Chondrocyte (in vitro differentiated cells): ENCODE measurements around the gene TAS2R41. TPM values are rescaled to one million over a fixed set of nuclear protein-coding genes. Genes with fewer than 3 reads are reported as not detected.

Experiments used
- DNase-seq: peaks from one replicate; pipeline ENCODE4 v3.0.0; 2021; ENCODE audit warnings: mixed read lengths, low spot score
- H3K27ac Mint-ChIP-seq: one replicate; pipeline ENCODE4 v1.8.0; 2021; ENCODE audit warnings: mild to moderate bottlenecking, moderate library complexity, mixed read lengths; ENCODE audit not compliant: unreplicated experiment
- H3K27me3 Mint-ChIP-seq: 2 replicates; pipeline ENCODE4 v1.8.0; 2021; ENCODE audit warnings: low read depth, mixed read lengths
- H3K36me3 Mint-ChIP-seq: 2 replicates; pipeline ENCODE4 v1.8.0; 2021; ENCODE audit warnings: low read depth, mixed read lengths
- H3K4me1 Mint-ChIP-seq: 2 replicates; pipeline ENCODE4 v1.8.0; 2021; ENCODE audit warnings: low read depth, mild to moderate bottlenecking, mixed read lengths
- H3K4me3 Mint-ChIP-seq: one replicate; pipeline ENCODE4 v1.8.0; 2021; ENCODE audit warnings: mild to moderate bottlenecking, moderate library complexity, mixed read lengths; ENCODE audit not compliant: unreplicated experiment
- H3K9me3 Mint-ChIP-seq: 2 replicates; pipeline ENCODE4 v1.8.0; 2021; ENCODE audit warnings: low read depth, mixed read lengths
- total RNA-seq: library from RNA; stranded (reverse); gene quantifications from 3 replicates; pipeline ENCODE4 v1.2.1, GENCODE V29; 2021
- TF ChIP-seq, protein P1 (sequence below): fragments of 200-600 bp; sonication (generic); IDR thresholded peaks from 2 replicates; pipeline ENCODE4 v1.5.0; 2021; ENCODE audit warnings: antibody characterized with exemption, mild to moderate bottlenecking, moderate library complexity

The TAS2R41 gene
- total RNA-seq, 1 donor from 2014 or later, result not detected

DNA sequence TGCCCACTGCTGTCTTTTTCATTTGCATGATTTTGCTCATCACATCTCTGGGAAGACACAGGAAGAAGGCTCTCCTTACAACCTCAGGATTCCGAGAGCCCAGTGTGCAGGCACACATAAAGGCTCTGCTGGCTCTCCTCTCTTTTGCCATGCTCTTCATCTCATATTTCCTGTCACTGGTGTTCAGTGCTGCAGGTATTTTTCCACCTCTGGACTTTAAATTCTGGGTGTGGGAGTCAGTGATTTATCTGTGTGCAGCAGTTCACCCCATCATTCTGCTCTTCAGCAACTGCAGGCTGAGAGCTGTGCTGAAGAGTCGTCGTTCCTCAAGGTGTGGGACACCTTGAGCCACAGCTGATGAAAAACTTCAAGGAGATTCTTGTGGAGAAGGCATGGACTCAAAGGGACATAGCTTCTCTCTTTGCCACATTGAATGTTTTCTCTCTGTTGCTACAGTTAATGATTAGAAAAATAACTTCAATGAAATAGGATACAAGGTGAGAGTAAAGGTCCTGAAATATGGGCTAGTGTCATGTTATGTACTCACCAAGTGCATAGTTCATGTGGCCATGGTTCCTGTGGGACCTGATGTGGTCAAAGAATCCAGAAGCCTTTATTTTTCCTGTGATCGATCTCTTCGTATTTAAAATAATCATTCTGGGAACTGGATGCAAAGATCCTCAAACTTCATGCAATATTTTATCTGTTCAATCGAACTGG, 33.5 kb upstream of the TAS2R41 start:
- Mint-ChIP-seq H3K36me3 (no peaks in the 10 kb centered on the region), H3K4me3 (no peak overlapping the region), H3K27me3 (peaks cover 19% of the 10 kb centered on the region), H3K27ac (no peak overlapping the region), H3K4me1 (no peaks in the 10 kb centered on the region), H3K9me3 (no peaks in the 10 kb centered on the region)
- TF ChIP-seq, protein P1, sequence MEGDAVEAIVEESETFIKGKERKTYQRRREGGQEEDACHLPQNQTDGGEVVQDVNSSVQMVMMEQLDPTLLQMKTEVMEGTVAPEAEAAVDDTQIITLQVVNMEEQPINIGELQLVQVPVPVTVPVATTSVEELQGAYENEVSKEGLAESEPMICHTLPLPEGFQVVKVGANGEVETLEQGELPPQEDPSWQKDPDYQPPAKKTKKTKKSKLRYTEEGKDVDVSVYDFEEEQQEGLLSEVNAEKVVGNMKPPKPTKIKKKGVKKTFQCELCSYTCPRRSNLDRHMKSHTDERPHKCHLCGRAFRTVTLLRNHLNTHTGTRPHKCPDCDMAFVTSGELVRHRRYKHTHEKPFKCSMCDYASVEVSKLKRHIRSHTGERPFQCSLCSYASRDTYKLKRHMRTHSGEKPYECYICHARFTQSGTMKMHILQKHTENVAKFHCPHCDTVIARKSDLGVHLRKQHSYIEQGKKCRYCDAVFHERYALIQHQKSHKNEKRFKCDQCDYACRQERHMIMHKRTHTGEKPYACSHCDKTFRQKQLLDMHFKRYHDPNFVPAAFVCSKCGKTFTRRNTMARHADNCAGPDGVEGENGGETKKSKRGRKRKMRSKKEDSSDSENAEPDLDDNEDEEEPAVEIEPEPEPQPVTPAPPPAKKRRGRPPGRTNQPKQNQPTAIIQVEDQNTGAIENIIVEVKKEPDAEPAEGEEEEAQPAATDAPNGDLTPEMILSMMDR, result no peak
- DNase-seq, result no peak

DNA sequence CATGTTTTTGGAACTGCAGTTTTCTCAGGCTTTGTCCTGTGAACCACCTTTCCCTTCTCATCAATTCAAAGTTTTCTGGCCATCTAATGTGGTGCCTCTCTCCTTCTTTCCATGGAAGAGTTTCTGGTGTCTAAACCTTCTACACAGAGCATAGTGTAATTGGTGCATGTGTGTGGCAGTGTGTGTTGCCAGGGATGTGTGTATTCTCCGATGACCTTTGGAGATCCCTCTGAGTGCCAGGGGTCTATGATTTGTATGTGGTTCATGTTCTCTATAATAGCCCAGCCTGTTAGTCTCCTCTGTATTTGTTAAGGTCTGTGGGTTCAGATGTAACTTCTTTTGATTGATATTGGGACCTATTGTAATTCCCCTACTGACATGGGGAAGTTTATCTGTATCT, 32.9 kb upstream of the TAS2R41 start:
- no peaks in the 10 kb centered on the region for H3K36me3 Mint-ChIP-seq
- H3K4me1 Mint-ChIP-seq, result no peaks in the 10 kb centered on the region
- peaks cover 16% of the 10 kb centered on the region for H3K27me3 Mint-ChIP-seq
- TF ChIP-seq, protein P1, result no peak
- H3K27ac Mint-ChIP-seq, result no peak overlapping the region
- no peaks in the 10 kb centered on the region for H3K9me3 Mint-ChIP-seq
- no peak overlapping the region for H3K4me3 Mint-ChIP-seq
- no peak for DNase-seq

DNA sequence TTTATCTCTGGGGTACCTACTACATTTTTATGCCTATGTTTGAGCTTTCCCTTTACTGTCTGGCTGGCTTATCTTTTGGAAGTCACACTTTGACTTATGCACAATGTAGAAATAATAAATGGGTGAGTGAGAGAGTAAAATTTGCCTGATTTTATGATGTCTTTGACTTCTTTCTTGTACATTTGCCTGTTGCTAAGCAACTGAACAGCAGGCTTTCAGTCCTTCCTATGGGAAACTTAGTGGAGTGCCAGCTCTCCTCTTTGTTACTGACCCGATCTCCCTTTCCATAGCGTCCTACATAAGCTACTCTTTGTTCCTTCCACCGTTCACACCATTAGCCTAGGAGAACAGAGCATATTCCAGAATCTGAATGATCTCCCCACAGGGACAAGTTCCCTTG, 30.2 kb upstream of the TAS2R41 start:
- TF ChIP-seq, protein P1, result no peak
- H3K4me3 Mint-ChIP-seq, result no peak overlapping the region
- no peak overlapping the region for H3K27ac Mint-ChIP-seq
- H3K4me1 Mint-ChIP-seq, result no peaks in the 10 kb centered on the region
- no peak for DNase-seq
- peaks cover 12% of the 10 kb centered on the region for H3K27me3 Mint-ChIP-seq
- H3K9me3 Mint-ChIP-seq, result no peaks in the 10 kb centered on the region
- H3K36me3 Mint-ChIP-seq, result no peaks in the 10 kb centered on the region

DNA sequence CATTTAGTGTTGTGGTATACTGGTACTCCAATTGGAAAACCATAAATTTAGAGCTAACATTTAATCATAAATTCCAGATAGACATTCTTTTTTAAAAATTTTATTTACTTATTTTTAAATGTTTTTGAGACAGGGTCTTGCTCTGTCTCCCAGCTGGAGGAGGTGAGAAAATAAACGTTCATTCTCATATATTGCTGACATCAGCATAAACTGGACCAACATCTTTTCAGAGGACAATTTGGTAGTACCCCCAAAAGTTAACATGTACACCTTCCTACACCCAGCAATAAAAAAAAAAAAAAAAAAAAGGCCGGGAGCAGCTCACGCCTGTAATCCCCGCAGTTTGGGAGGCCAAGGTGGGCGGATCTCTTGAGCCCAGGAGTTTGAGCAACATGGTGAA, 29.2 kb upstream of the TAS2R41 start:
- DNase-seq, result no peak
- no peak overlapping the region for H3K27ac Mint-ChIP-seq
- no peaks in the 10 kb centered on the region for H3K9me3 Mint-ChIP-seq
- H3K4me3 Mint-ChIP-seq, result no peak overlapping the region
- H3K4me1 Mint-ChIP-seq, result no peaks in the 10 kb centered on the region
- no peaks in the 10 kb centered on the region for H3K36me3 Mint-ChIP-seq
- peaks cover 14% of the 10 kb centered on the region for H3K27me3 Mint-ChIP-seq
- TF ChIP-seq, protein P1, result no peak

DNA sequence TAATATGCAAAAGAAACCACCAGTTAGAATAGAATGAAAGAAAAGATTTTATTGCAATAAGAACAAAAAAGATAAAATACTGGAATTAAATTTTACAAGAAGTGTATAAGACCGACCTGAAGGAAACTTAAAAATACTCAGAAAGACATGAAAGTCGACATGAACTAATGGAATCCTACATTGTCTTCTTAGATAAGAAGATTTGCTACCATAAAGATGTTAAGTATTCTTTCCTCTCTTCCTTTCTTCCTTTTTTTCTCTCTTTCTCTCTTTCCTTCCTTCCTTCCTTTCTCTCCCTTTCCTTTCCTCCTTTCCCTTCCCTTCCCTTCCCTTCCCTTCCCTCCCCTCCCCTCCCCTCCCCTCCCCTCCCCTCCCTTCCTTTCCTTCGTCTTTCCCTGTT, 27.9 kb upstream of the TAS2R41 start:
- H3K4me1 Mint-ChIP-seq, result no peaks in the 10 kb centered on the region
- DNase-seq, result no peak
- TF ChIP-seq, protein P1, result no peak
- H3K27me3 Mint-ChIP-seq, result peaks cover 20% of the 10 kb centered on the region
- H3K27ac Mint-ChIP-seq, result no peak overlapping the region
- H3K9me3 Mint-ChIP-seq, result no peaks in the 10 kb centered on the region
- no peaks in the 10 kb centered on the region for H3K36me3 Mint-ChIP-seq
- H3K4me3 Mint-ChIP-seq, result no peak overlapping the region
